DND-41 (cell line): ENCODE results near the gene ZC3H12A.
"Not testable (repeated sequence)": the region's sequence is repeated elsewhere in the genome, so short reads cannot be mapped to it uniquely, and the experiment has no call there.

Experiments used
- CTCF ChIP-seq: IDR thresholded peaks from 2 replicates; pipeline ENCODE4 v1.5.1; 2012; ENCODE audit warnings: borderline replicate concordance, low read length, moderate library complexity, mild to moderate bottlenecking; ENCODE audit not compliant: poor library complexity, severe bottlenecking; ENCODE audit errors: extremely low read depth
- EZH2 ChIP-seq: IDR thresholded peaks from 3 replicates; pipeline ENCODE4 v1.6.1; 2012; ENCODE audit warnings: borderline replicate concordance, low read depth, mild to moderate bottlenecking, moderate library complexity, low read length, inconsistent platforms; ENCODE audit not compliant: severe bottlenecking

DNA sequence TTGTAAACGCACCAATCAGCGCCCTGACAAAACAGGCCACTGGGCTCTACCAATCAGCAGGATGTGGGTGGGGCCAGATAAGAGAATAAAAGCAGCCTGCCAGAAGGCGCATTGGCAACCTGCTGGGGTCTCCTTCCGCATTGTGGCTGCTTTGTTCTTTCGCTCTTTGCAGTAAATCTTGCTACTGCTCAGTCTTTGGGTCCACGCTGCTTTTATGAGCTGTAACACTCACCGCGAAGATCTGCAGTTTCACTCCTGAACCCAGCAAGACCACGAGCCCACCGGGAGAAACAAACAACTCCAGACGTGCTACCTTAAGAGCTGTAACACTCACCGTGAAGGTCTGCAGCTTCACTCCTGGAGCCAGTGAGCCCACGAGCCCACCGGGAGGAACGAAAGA lies 44.5 kb downstream of the ZC3H12A start:
- not testable (repeated sequence) for TF ChIP-seq CTCF, EZH2
